Type B pancreatic cell (in vitro differentiated cells): ENCODE measurements around the gene UBXN6. TPM values are rescaled to one million over a fixed set of nuclear protein-coding genes. Genes with fewer than 3 reads are reported as not detected.

Experiments
- DNase-seq: peaks from one replicate; pipeline ENCODE4 v3.0.0; 2021; ENCODE audit warnings: mixed read lengths; ENCODE audit not compliant: unreplicated experiment; ENCODE audit errors: extremely low spot score
- H3K27ac Mint-ChIP-seq: 2 replicates; pipeline ENCODE4 v1.8.0; 2021; ENCODE audit warnings: mild to moderate bottlenecking, mixed read lengths
- H3K27me3 Mint-ChIP-seq: 2 replicates; pipeline ENCODE4 v1.8.0; 2021; ENCODE audit warnings: mixed read lengths
- H3K36me3 Mint-ChIP-seq: 2 replicates; pipeline ENCODE4 v1.8.0; 2021; ENCODE audit warnings: mixed read lengths
- H3K4me1 Mint-ChIP-seq: one replicate; pipeline ENCODE4 v1.8.0; 2021; ENCODE audit warnings: mixed read lengths; ENCODE audit not compliant: unreplicated experiment
- H3K4me3 Mint-ChIP-seq: 2 replicates; pipeline ENCODE4 v1.8.0; 2021; ENCODE audit warnings: mild to moderate bottlenecking, mixed read lengths
- H3K9me3 Mint-ChIP-seq: 2 replicates; pipeline ENCODE4 v1.8.0; 2021; ENCODE audit warnings: mixed read lengths
- CTCF ChIP-seq: fragments of 200-600 bp; sonication (generic); conservative IDR thresholded peaks from 2 replicates; pipeline ENCODE4 v1.5.0; 2021; ENCODE audit warnings: antibody characterized with exemption, mild to moderate bottlenecking
- total RNA-seq: library from RNA; stranded (reverse); gene quantifications from 2 replicates; pipeline ENCODE4 v1.2.1, GENCODE V29; 2021; ENCODE audit warnings: low replicate concordance

Gene UBXN6
- total RNA-seq, 1 donor from 2014 or later: 60.8 TPM

GRCh38 chr19:4431808-4432674 lies 25.6 kb downstream of the UBXN6 start:
- peaks cover 11% of the 10 kb centered on the region for H3K36me3 Mint-ChIP-seq
- H3K9me3 Mint-ChIP-seq: no peaks in the 10 kb centered on the region
- H3K27ac Mint-ChIP-seq: no peak overlapping the region
- H3K27me3 Mint-ChIP-seq: no peaks in the 10 kb centered on the region
- no peak for DNase-seq
- no peaks in the 10 kb centered on the region for H3K4me1 Mint-ChIP-seq
- H3K4me3 Mint-ChIP-seq: no peak overlapping the region
- TF ChIP-seq CTCF: no peak

GRCh38 chr19:4431296-4431695 lies 26.3 kb downstream of the UBXN6 start:
- TF ChIP-seq CTCF: no peak

GRCh38 chr19:4430760-4431159 lies 26.8 kb downstream of the UBXN6 start:
- no peaks in the 10 kb centered on the region for H3K4me1 Mint-ChIP-seq
- no peak for TF ChIP-seq CTCF
- H3K4me3 Mint-ChIP-seq: no peak overlapping the region
- DNase-seq: no peak
- no peaks in the 10 kb centered on the region for H3K27me3 Mint-ChIP-seq
- peaks cover 14% of the 10 kb centered on the region for H3K36me3 Mint-ChIP-seq
- H3K9me3 Mint-ChIP-seq: no peaks in the 10 kb centered on the region
- H3K27ac Mint-ChIP-seq: no peak overlapping the region

More at GRCh38 chr19:4431296-4431695, 26.3 kb downstream of the UBXN6 start:
- H3K36me3 Mint-ChIP-seq: peaks cover 11% of the 10 kb centered on the region
- H3K27ac Mint-ChIP-seq: no peak overlapping the region
- no peaks in the 10 kb centered on the region for H3K27me3 Mint-ChIP-seq
- no peaks in the 10 kb centered on the region for H3K4me1 Mint-ChIP-seq
- DNase-seq: no peak
- no peak overlapping the region for H3K4me3 Mint-ChIP-seq
- no peaks in the 10 kb centered on the region for H3K9me3 Mint-ChIP-seq

GRCh38 chr19:4429771-4430171 lies 27.8 kb downstream of the UBXN6 start:
- no peaks in the 10 kb centered on the region for H3K27me3 Mint-ChIP-seq
- no peak for DNase-seq
- no peak for TF ChIP-seq CTCF
- peaks cover 16% of the 10 kb centered on the region for H3K36me3 Mint-ChIP-seq
- H3K27ac Mint-ChIP-seq: no peak overlapping the region
- no peak overlapping the region for H3K4me3 Mint-ChIP-seq
- H3K4me1 Mint-ChIP-seq: no peaks in the 10 kb centered on the region
- no peaks in the 10 kb centered on the region for H3K9me3 Mint-ChIP-seq

- Mint-ChIP-seq H3K36me3 (peaks cover 11% of the 10 kb centered on the region), H3K4me3 (no peak overlapping the region), H3K4me1 (no peaks in the 10 kb centered on the region), H3K27me3 (no peaks in the 10 kb centered on the region), H3K9me3 (no peaks in the 10 kb centered on the region), H3K27ac (no peak overlapping the region)
- no peak for DNase-seq
- TF ChIP-seq CTCF: no peak
Observed at GRCh38 chr19:4429256-4429655, 28.3 kb downstream of the UBXN6 start.
